A673 (cell line): Measurements from ENCODE around the gene SORCS3.

ENCODE experiments used
- CTCF ChIP-seq: fragments of 300-800, 200-600 bp; sonication (generic); conservative IDR thresholded peaks from 2 replicates; pipeline ENCODE4 v1.5.1; 2017; ENCODE audit warnings: low read depth, mild to moderate bottlenecking, antibody characterized with exemption, low read length, moderate library complexity, mixed read lengths
- EZH2 ChIP-seq: fragments of 200-600 bp; sonication (generic); IDR thresholded peaks from 2 replicates; pipeline ENCODE4 v1.6.1; 2017; ENCODE audit warnings: borderline replicate concordance, low read depth, mild to moderate bottlenecking, mixed read lengths, antibody characterized with exemption, low read length; ENCODE audit not compliant: poor library complexity, severe bottlenecking

- no peak for TF ChIP-seq CTCF
- no peak for TF ChIP-seq EZH2
Observed at GRCh38 chr10:105280895-105281294, 639.8 kb downstream of the SORCS3 start.
